ENCODE measurements around the gene MESP2. TPM values are rescaled to one million over a fixed set of nuclear protein-coding genes. Genes with fewer than 3 reads are reported as not detected.
A peak's percentile ranks its signal among the peaks of the same experiment; 100 is the strongest.

MESP2 gene
- total RNA-seq, 4 donors from 2014 or later = 0.45 to 1.1 TPM; not detected in 2

- TF ChIP-seq POLR2A (IDR thresholded peaks at IDR 0.05) = no peak
- TF ChIP-seq, protein P1, sequence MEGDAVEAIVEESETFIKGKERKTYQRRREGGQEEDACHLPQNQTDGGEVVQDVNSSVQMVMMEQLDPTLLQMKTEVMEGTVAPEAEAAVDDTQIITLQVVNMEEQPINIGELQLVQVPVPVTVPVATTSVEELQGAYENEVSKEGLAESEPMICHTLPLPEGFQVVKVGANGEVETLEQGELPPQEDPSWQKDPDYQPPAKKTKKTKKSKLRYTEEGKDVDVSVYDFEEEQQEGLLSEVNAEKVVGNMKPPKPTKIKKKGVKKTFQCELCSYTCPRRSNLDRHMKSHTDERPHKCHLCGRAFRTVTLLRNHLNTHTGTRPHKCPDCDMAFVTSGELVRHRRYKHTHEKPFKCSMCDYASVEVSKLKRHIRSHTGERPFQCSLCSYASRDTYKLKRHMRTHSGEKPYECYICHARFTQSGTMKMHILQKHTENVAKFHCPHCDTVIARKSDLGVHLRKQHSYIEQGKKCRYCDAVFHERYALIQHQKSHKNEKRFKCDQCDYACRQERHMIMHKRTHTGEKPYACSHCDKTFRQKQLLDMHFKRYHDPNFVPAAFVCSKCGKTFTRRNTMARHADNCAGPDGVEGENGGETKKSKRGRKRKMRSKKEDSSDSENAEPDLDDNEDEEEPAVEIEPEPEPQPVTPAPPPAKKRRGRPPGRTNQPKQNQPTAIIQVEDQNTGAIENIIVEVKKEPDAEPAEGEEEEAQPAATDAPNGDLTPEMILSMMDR (IDR thresholded peaks at IDR 0.05) = no peak
- WGBS, 2 donors = 79 to 83% methylated on average over 8 of the region's 8 CpGs
- DNase-seq (ENCODE audit: low spot score in 2 of 2) = peak in 1 of 2 donors; percentile 85
- intact Hi-C loops (cut with DNase I; ENCODE audit: low total_unique reads) = no loop called here
- no peak overlapping the region for H3K4me3 ChIP-seq (ENCODE audit: low read depth, poor library complexity, severe bottlenecking)
These were observed 17.2 kb upstream of the MESP2 start for GRCh38 chr15:89758981-89759380.

DNA sequence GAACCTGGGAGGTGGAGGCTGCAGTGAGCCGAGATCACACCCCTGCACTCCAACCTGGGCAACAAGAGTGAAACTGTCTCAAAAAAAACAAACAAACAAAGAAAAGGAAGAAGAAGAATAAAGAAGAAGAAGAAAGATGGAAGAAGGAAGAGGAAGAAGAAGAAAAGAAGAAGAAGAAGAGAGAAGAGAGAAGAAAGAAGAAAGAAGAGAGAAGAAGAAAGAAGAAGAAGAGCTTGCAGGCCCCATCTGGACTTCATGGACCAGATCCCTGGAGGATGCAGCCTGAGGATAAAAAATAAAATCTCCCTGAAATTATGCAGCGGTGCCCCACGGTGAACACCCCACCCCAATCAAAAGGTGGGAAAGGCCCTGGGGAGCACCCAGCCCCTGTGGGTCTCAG is 16.3 kb upstream of the MESP2 start:
- intact Hi-C loops (cut with DNase I; ENCODE audit: low total_unique reads) = no loop called here
- TF ChIP-seq POLR2A (IDR thresholded peaks at IDR 0.05) = no peak
- 85% methylated on average over 3 of the region's 3 CpGs for WGBS, 2 donors
- H3K4me3 ChIP-seq (ENCODE audit: low read depth, poor library complexity, severe bottlenecking) = no peak overlapping the region
- no peak for DNase-seq (ENCODE audit: low spot score in 2 of 2)

- DNase-seq (ENCODE audit: low spot score in 2 of 2) = peak; percentile 79 to 97
- 38 to 41% methylated on average over 16 of the region's 16 CpGs for WGBS, 2 donors
- no peak overlapping the region for H3K4me3 ChIP-seq (ENCODE audit: low read depth, poor library complexity, severe bottlenecking)
- intact Hi-C loops (cut with DNase I; ENCODE audit: low total_unique reads) = no loop called here
- TF ChIP-seq, protein P1 (IDR thresholded peaks at IDR 0.05) = peak in 2 of 3 donors; percentile 54 to 68
- no peak for TF ChIP-seq POLR2A (IDR thresholded peaks at IDR 0.05)
These were observed 15.7 kb upstream of the MESP2 start for GRCh38 chr15:89760303-89761008.

- peak in 1 of 2 donors; percentile 80 for DNase-seq (ENCODE audit: low spot score in 2 of 2)
- WGBS, 2 donors = 60 to 68% methylated on average over 16 to 18 of the region's 18 CpGs
- intact Hi-C loops (cut with DNase I; ENCODE audit: low total_unique reads) = no loop called here
These were observed 14.9 kb upstream of the MESP2 start for GRCh38 chr15:89761009-89761831.

DNA sequence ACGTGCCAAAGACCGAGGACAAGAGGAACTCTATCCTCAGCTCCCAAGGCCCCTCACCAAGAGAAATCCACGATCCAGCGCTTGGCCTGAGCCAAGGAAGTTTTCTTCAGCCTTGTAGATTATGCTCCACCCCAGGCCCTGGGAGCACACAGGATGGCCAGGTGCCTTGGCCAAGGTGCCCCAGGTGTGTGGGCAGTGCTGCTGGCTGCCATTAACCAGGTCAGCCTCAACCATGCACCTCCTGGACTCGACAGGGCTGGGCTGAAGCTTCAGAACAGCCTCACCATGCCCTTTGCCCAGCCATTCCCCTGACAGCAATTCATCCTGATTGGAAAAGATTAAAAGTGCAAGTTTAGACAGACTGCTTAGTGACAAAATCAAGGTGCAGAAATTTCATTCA is 14.2 kb upstream of the MESP2 start:
- peak in 1 of 2 donors; percentile 77 for DNase-seq (ENCODE audit: low spot score in 2 of 2)
- no peak overlapping the region for H3K4me3 ChIP-seq (ENCODE audit: low read depth, poor library complexity, severe bottlenecking)
- WGBS, 2 donors = 65 to 70% methylated on average over 5 of the region's 5 CpGs
- intact Hi-C loops (cut with DNase I; ENCODE audit: low total_unique reads) = no loop called here
- no peak for TF ChIP-seq POLR2A (IDR thresholded peaks at IDR 0.05)
- TF ChIP-seq, protein P1 (IDR thresholded peaks at IDR 0.05) = no peak

More at GRCh38 chr15:89761009-89761831, 14.9 kb upstream of the MESP2 start:
- TF ChIP-seq, protein P1 (IDR thresholded peaks at IDR 0.05) = no peak
- no peak for TF ChIP-seq POLR2A (IDR thresholded peaks at IDR 0.05)
- H3K4me3 ChIP-seq (ENCODE audit: low read depth, poor library complexity, severe bottlenecking) = no peak overlapping the region

DNA sequence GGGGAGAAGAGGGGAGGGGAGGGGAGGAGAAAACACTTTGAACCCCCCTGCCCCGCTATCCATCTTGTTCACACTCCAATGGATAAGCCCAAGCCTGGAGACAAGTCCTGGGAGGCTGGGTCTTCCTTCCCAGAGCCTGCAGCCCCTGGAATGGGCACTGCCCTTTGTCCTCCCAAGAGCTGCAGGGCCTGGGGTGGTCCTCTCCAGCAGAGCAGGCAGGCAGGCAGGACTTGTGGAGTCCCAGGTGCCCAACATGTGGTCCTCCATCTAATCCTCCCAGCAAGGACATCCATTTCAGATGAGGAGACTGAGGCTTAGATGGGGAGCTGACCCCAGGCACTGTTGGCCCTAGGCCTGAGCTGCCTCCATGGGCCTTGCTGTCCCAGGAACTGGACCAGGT is 10.4 kb upstream of the MESP2 start:
- H3K4me3 ChIP-seq (ENCODE audit: low read depth, poor library complexity, severe bottlenecking) = no peak overlapping the region
- intact Hi-C loops (cut with DNase I; ENCODE audit: low total_unique reads) = loop anchor here (5.0 kb wide), 1 partner anchor 107 kb away; no protein-coding TSS in a partner anchor
- DNase-seq (ENCODE audit: low spot score in 2 of 2) = no peak
- WGBS, 2 donors = 45 to 100% methylated on average over 1 of the region's 1 CpG
- TF ChIP-seq POLR2A (IDR thresholded peaks at IDR 0.05) = no peak
- TF ChIP-seq, protein P1 (IDR thresholded peaks at IDR 0.05) = no peak
